GM12874 (cell line): ENCODE data around the gene SSBP4.

Experiments
- TF ChIP-seq, protein P1 (sequence below): IDR thresholded peaks from 2 replicates; pipeline ENCODE4 v1.5.1; 2011; ENCODE audit warnings: low read depth, mild to moderate bottlenecking, control low read depth, low read length, moderate library complexity; ENCODE audit not compliant: insufficient read depth

Gene SSBP4

DNA sequence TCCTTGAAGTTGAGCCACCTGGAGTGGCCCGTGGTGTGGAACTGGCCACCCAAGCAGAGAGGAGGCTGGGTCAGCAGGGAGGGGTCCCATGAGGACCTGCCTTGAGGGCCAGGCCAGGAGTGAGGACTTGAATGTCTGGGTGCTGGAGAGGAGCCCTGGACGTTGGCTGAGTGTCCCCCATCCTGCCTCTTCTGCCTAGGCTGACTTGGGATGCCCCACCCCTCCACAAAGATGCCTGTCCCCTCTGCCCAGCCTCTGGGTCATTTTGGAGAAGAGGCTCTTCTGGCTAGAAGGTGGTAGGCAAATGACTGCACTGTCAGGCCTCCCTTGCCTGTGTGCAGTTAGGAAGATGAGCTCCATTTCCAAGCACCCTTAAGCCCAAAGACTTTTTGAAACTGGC, 1.7 kb downstream of the SSBP4 start:
- TF ChIP-seq, protein P1, sequence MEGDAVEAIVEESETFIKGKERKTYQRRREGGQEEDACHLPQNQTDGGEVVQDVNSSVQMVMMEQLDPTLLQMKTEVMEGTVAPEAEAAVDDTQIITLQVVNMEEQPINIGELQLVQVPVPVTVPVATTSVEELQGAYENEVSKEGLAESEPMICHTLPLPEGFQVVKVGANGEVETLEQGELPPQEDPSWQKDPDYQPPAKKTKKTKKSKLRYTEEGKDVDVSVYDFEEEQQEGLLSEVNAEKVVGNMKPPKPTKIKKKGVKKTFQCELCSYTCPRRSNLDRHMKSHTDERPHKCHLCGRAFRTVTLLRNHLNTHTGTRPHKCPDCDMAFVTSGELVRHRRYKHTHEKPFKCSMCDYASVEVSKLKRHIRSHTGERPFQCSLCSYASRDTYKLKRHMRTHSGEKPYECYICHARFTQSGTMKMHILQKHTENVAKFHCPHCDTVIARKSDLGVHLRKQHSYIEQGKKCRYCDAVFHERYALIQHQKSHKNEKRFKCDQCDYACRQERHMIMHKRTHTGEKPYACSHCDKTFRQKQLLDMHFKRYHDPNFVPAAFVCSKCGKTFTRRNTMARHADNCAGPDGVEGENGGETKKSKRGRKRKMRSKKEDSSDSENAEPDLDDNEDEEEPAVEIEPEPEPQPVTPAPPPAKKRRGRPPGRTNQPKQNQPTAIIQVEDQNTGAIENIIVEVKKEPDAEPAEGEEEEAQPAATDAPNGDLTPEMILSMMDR, result no peak

DNA sequence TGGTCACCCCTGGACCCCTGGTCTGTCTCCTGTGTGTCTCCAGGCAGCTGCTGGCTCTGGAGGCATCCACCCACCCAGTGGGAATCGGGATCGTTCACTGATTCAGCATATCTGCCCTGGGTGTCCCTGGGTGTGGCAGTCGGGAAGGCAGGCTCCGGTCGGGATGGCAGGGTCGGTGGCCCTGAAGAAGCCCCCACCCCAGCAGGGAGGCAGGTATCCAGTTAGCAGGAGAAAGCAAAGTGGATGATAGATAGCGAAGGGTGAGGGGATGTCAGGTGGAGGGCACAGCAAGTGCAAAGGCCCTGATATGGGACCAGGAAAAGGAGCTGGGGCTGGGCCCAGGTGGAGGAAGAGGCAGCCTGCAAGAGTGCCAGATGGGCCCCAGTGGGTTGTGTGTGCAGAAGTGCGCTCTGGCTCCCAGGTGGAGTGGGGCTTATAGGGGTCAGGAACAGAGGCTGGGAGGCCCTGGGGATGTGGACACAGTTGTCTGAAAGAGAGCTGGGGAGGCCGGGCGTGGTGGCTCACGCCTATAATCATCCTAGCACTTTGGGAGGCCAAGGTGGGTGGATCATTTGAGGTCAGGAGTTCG, 2.3 kb downstream of the SSBP4 start:
- TF ChIP-seq, protein P1, result no peak

- TF ChIP-seq, protein P1, result no peak
These were observed 3.5 kb downstream of the SSBP4 start for GRCh38 chr19:18422530-18423191.

DNA sequence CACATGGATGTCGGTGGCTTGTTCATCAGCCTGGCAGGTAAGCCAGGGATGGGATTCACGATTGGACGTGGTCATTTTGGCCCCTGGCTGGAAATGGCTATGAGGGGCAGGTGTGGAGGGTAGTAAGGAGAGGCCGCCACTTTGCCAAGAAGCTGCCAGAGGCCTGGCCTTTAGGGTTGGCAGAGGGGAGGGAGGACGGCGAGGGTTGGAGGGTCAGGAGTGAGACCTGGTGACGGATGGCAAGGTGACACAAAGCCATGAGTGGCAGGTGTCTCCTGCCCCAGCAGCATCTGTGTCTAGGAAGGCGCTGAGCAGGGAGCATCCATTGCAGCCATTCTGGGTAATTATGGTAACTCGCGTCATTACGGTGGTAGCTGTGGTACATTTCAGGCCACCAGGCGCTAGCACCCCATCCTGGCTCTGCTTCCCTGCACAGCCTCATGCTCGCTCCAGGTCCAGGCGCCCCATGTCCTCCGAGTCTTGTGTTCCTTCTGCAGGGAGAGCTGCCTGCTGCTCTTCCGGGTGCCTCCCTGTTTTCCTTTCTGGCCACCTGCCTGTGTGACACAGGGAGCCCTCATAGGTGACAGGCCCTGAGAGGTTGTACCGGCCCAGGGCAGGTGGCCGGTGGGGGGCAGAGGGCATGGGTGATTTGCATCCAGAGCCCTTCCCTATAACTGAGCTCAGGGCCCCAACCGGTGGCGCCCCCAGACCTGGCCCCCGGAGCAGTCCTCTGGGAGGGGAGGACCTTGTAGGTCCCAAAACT, 4.2 kb downstream of the SSBP4 start:
- TF ChIP-seq, protein P1, result no peak

GRCh38 chr19:18424122-18424889, 5.1 kb downstream of the SSBP4 start:
- TF ChIP-seq, protein P1, result no peak

DNA sequence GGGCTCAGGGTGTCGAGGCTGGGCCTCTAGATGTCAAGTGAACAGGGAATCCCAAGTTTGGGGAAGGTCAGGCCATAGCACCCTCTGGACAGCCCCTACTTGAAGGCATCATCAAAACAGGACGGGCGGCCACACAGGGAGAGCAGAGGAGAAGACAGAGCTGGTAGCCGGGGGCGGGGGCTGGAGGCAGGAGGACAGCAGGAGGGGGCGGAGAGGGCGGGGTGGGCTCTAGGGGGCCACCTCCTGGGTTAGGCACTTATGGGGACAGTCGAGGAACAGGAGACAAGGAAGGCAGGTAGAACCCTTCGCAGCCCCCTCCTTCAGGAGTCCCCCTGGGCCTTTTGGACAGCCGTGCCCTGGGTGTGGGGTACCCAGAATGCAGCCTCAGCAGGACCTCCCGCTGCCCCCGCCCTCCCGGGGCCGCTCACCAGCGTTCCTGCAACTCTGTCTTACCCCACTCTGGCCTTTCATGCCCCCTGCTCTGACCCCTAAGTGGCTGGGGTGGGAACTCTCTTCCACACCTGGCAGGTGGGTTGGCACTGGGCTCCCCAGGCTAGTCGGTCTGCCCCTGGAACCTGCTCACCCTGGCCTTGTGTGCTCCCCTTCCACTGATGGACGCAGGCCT, 5.8 kb downstream of the SSBP4 start:
- TF ChIP-seq, protein P1, result no peak
